DMS53 (cell line): ENCODE measurements around the gene PKHD1.
"Not testable (repeated sequence)": the region's sequence is repeated elsewhere in the genome, so short reads cannot be mapped to it uniquely, and the experiment has no call there.

Experiments used
- DNase-seq: peaks from one replicate; lab custom pipeline; 2025; lab: John Stamatoyannopoulos, UW

The PKHD1 gene

GRCh38 chr6:51854347-51854746 is 233.1 kb downstream of the PKHD1 start:
- DNase-seq: no peak

DNA sequence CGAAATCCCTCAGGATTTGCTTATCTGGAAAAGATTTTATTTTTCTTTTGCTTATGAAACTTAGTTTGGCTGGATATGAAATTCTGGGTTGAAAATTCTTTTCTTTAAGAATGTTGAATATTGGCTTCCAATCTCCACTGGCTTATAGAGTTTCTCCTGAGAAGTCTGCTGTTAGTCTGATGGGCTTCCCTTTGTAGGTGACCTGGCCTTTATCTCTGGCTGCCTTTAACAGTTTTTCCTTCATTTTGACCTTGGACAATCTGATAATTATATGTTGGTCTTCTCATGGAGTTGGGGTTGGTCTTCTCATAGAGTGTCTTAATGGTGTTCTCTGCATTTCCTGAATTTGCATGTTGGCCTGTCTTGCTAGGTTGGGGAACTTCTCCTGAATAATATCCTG is 234.3 kb downstream of the PKHD1 start:
- DNase-seq: not testable (repeated sequence)

DNA sequence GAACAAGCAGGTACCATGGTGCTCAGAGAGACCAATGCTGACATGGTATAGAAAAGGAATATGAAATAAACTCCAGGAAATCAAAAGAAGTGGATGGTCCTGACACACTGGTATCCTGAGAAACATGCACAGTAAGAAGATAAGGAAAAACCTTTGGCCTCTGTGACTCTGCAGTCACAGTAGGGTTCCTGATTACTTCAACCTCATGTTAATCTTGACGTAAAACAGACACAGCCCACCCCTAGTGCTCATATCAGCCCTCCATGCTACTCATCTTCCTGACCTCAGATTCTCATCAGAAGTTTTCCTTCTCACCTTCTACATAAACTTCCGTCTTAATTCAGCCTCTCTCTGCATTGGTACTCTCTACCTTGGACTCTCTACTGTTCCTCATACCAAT is 240.9 kb downstream of the PKHD1 start:
- DNase-seq: no peak

DNA sequence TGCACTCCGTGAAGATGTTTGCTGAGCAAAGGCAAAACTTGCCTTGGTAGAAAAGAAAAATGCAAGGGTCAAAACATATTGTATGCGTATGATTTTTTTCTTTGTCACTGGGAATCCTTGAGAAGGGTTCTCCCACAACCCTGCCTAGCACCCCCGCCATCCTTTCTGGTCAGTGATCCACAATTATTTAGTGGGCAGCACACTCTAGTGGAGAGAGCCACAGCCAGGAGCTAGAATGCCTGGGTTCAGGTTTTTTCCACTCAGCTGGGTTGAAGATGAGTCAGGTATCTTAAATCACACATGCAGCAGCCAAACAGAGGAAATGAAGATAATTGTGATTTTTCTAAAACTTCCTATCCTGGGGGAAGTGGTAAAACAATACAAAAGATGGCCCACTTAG is 243.1 kb downstream of the PKHD1 start:
- DNase-seq: peak; percentile 83

DNA sequence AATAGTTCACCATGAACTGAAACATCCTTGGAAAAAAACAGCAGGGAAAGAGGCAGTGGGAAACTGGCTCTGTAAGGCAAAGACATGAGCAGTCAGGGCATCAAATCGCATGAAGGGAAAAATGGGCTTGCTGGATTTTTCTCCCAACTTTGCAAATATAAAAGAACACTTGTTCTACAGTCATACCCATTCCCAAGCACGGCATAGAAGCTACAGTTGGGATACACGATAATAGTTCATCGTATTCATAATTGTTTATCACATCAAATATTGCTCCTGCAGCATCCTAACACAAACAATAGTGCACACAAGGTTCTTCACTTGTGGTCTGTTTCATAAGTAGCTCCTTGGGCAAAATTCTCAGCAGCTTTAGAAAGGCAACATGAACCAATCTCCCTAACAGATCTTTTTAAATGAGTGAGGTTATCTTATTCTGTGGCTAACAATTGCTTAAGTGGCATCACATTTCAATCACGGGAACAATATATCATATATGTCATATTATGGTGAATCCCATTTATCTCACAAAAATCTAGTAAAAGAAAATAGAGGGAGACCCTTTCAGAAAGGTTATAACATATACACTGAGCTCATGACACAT is 243.9 kb downstream of the PKHD1 start:
- no peak for DNase-seq

DNA sequence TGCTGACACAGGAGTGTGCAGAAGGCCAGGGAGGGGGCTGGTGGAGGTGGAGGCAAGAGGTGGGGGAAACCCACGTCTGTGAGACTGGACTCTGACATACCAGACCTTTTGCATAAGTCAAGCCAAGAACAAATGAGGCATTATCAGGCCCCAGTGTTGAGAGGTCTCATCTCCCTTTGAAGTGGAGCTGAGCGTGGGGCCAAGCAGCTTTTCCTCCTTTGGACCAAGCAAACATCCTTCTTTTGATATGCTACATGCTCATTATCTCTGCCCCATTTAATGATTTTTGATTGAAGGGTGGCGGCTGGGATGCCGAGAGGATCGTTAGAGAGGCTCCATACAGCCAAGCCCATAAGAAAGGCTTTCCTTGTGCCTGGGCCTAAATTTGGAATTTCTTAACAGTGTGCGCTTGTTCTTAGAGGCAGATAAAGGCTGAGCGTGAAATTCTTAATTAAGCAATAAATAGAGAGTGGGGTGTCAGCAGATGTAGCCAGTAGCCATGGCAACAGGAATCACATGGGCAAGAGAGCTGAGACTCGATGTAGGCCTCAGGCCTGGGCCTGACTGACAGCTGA is 244.5 kb downstream of the PKHD1 start:
- DNase-seq: no peak

- no peak for DNase-seq
Observed at GRCh38 chr6:51842061-51842803, 245.2 kb downstream of the PKHD1 start.

- DNase-seq: no peak
Observed at GRCh38 chr6:51841626-51842025, 245.8 kb downstream of the PKHD1 start.

DNA sequence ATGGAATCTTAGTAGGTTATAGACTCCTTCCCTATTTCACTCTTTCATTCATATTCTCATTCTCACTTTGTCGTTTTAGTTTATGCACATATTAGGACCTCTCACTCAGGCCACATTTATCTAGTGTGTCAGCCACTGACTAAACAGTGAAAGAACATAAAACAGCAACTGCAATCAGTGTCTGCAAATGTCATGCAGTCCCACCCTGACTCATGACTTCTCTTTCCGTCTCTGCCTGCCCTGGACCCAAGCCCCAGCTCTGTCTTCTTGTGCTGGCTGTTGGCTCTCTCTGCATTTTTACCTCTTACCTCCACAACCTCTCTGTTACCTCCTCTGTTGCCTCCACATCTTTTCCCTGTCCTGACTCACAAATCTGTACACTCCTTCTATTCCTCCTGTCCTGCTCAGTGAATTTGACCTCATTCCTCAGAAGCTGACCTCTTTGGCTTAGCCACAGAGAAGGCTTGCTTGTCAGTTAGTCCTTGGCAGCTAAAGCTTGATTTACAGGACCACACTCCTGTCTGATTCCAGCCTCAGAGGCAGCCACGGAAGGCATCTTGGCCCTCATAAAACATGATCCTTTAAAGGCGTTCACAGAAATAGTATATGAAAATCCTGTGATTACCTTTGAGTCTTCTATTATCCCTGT is 247.6 kb downstream of the PKHD1 start:
- DNase-seq: no peak

- peak; percentile 11 for DNase-seq
Observed at GRCh38 chr6:51830666-51831065, 256.7 kb downstream of the PKHD1 start.

DNA sequence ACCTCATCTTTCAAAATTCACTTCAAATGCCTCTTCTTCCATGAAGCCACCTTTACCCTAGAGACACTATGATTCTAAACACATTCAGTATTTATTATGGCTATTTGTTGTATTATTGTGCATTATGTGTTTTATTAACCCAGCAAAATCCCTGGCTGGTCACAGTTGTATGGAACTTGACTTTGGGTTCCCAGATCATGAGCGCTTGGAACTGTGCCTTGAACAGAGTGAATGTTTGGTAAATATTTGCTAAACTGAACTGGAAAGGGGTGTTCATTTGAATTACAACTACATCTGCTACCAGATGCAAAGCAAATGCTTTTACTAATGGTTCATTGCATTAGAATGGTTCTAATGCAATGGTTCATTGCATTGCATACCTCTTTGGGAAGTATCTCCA is 259.8 kb downstream of the PKHD1 start:
- DNase-seq: peak; percentile 67

GRCh38 chr6:51824940-51825339 is 262.5 kb downstream of the PKHD1 start:
- no peak for DNase-seq

DNA sequence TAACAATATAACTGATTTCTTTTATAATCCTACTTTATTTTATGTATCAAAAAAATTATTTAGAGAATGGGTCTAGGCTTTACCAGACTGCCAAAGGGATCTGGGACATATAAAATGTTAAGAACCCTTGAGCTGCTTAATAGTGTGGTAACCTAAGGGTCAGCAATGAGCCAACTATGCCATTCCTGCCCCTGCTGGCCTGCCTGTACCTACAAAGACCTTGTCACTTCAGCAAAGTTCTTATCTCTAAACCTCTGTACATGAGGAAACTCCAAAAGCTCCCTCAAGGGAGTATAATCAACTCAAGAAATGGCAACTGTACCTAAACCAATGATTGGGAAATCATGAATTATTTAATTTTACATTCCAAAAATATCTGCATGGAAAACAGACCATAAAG is 266.9 kb downstream of the PKHD1 start:
- DNase-seq: no peak

DNA sequence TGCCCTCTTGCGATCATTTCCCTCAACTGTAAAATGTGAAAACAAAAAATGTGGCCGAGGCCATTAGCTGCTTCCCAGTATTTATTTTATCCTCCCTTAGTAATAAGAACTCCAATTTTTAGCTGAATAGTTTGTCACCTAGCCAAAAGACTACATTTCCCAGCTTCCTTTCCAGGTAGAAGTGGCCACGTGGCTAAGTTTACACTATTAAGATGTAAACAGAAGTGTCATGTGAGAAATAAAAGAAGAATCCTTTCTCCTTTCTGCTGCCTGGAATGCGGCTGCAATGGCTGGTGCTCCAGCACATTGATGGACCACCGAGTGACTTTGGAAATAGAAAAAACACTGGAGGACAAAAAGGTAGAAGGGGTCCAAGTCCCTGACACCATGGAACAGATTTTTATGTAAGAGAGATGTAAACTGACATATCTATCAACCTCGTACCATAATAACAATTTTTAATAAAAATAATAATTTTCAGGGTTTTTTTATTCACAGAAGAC is 268.8 kb downstream of the PKHD1 start:
- peak; percentile 23 for DNase-seq

DNA sequence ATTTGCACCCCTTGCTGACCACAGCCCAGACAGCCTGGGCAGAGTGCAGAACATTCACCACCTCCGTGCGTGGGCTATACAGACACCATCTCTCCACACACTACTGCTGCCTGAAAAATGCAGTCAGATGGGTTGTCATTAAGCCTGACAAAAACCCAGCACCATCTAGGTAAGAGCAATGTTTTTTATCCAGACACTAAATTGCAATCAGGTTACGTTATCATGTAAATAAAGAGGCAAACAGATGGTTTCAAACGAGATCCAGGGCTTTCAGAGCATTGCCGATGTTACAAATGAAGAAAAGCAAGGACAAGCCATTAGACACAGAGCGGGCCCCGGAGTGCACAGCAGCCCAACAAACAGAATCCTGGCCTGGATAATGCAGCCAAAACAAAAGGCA is 269.6 kb downstream of the PKHD1 start:
- DNase-seq: no peak

GRCh38 chr6:51814418-51814817 is 273.0 kb downstream of the PKHD1 start:
- DNase-seq: peak; percentile 78

- no peak for DNase-seq
Observed at GRCh38 chr6:51813904-51814303, 273.5 kb downstream of the PKHD1 start.

- DNase-seq: no peak
Observed at GRCh38 chr6:51812231-51812630, 275.2 kb downstream of the PKHD1 start.

DNA sequence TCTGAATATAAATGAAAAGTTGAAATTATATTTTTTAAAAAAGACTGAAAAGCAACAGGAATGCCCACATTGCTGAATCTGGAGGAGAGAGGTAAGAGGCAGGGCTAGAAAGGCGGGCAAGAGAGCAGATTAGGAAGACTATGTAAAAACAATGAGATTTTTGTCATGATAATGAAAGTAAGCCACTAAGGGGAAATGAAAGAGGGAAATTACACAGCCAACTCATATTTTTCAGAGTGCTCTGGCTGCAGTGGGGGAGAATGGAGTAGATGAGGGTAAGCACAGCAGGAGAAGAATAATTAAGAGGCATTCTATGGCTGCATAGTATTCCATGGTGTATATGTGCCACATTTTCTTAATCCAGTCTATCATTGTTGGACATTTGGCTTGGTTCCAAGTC is 281.9 kb downstream of the PKHD1 start:
- no peak for DNase-seq

GRCh38 chr6:51800603-51801002 is 286.8 kb downstream of the PKHD1 start:
- DNase-seq: no peak

DNA sequence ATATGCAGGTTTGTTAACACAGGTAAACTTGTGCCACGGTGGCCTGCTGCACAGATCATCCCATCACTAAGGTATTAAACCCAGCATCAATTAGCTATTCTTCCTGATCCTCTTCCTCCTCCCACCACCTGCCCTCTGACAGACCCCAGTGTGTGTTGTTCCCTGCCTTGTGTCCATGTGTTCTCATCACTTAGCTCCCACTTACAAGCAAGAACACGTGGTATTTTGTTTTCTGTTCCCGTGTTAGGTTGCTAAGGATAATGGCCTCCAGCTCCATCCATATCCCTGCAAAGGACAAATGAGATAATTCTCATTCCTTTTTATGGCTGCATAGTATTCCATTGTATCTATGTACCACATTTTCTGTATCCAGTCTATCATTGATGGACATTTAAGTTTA is 294.0 kb downstream of the PKHD1 start:
- no peak for DNase-seq

- no peak for DNase-seq
Observed at GRCh38 chr6:51792273-51793030, 295.0 kb downstream of the PKHD1 start.
